ENCODE measurements around the gene GOLGA5.

GOLGA5 gene

GRCh38 chr14:92885279-92886061, 91.4 kb downstream of the GOLGA5 start:
- no peak for DNase-seq

- DNase-seq = no peak
Observed at GRCh38 chr14:92886337-92886736, 92.2 kb downstream of the GOLGA5 start.

- no peak for DNase-seq
Observed at GRCh38 chr14:92887157-92887556, 93.1 kb downstream of the GOLGA5 start.

- DNase-seq = no peak
Observed at GRCh38 chr14:92888896-92889295, 94.8 kb downstream of the GOLGA5 start.
